Naive thymus-derived CD8-positive, alpha-beta T cell (primary cell): ENCODE measurements around the gene RWDD2A. TPM values are rescaled to one million over a fixed set of nuclear protein-coding genes. Genes with fewer than 3 reads are reported as not detected.

Source experiments
- ATAC-seq, 2 donors: fragments of 150-1000 bp; cut with Tn5 transposase in 1 of 2; sonication (Bioruptor Pico), chemical (Tn5 transposase) in 1 of 2; 1 replicate in 1 of 2; 2 replicates in 1 of 2; pipeline ENCODE4 v1.10.0; 2021; ENCODE audit warnings: mild to moderate bottlenecking in 2 of 2, moderate library complexity in 2 of 2
- POLR2A ChIA-PET: fragments of 350-600 bp; sonication (Branson Sonifier 250); formaldehyde crosslinking; loops from one replicate; lab custom pipeline; 2021; ENCODE audit warnings: antibody characterized with exemption; lab: Charles Lee
- DNase-seq, 10 donors: peaks; one replicate each; pipeline versions ENCODE4 v3.0.0 to v3.0.0-alpha.2; 2020 to 2022
- H3K27ac Mint-ChIP-seq, 10 donors: one replicate each; pipeline ENCODE4 v1.8.0; 2020 to 2022; ENCODE audit warnings: mild to moderate bottlenecking in 10 of 10, mixed read lengths in 10 of 10, moderate library complexity in 4 of 10, inconsistent platforms in 1 of 10
- H3K27me3 Mint-ChIP-seq, 5 donors: one replicate each; pipeline ENCODE4 v1.8.0; 2021 to 2022; ENCODE audit warnings: mixed read lengths in 5 of 5
- H3K36me3 Mint-ChIP-seq, 3 donors: one replicate each; pipeline ENCODE4 v1.8.0; 2020 to 2022; ENCODE audit warnings: mixed read lengths in 3 of 3, mild to moderate bottlenecking in 2 of 3, inconsistent platforms in 1 of 3
- H3K4me1 Mint-ChIP-seq, 4 donors: one replicate each; pipeline ENCODE4 v1.8.0; 2021 to 2022; ENCODE audit warnings: mixed read lengths in 4 of 4
- H3K4me3 Mint-ChIP-seq, 10 donors: one replicate each; pipeline ENCODE4 v1.8.0; 2020 to 2022; ENCODE audit warnings: mild to moderate bottlenecking in 10 of 10, mixed read lengths in 10 of 10, moderate library complexity in 6 of 10, inconsistent platforms in 1 of 10
- H3K9me3 Mint-ChIP-seq, 9 donors: one replicate each; pipeline ENCODE4 v1.8.0; 2020 to 2022; ENCODE audit warnings: mixed read lengths in 9 of 9, mild to moderate bottlenecking in 3 of 9, inconsistent platforms in 1 of 9, moderate library complexity in 1 of 9
- polyA plus RNA-seq, 3 donors: library from polyadenylated mRNA; unstranded; fragments of 300-500 nt; fragmentation: Illumina TruSeq; gene quantifications; one replicate each; pipeline ENCODE4 v1.2.3, GENCODE V29; 2021
- total RNA-seq, 8 experiments: library from RNA in 2 of 8; stranded (reverse) in 2 of 8; gene quantifications; one replicate each; pipeline ENCODE4 v1.2.3 and lab custom pipeline; 2021 to 2026

RWDD2A gene
- total and polyA plus RNA-seq, 5 experiments from 2014 or later: 2.0 to 6.1 (median 3.5) TPM

GRCh38 chr6:83202031-83202430 lies 8.9 kb downstream of the RWDD2A start:
- Mint-ChIP-seq H3K36me3 (peaks cover 0 to 4% (median 0%) of the 10 kb centered on the region in 3 donors), H3K27me3 (peaks cover 2 to 11% (median 6%) of the 10 kb centered on the region in 5 donors), H3K4me1 (no peaks in the 10 kb centered on the region), H3K9me3 (no peaks in the 10 kb centered on the region), H3K27ac (no peak overlapping the region), H3K4me3 (no peak overlapping the region)
- DNase-seq (no peak), ATAC-seq (no peak)
- POLR2A ChIA-PET: no interaction called here

- DNase-seq: peak; percentile 12 to 76 (median 46)
- ATAC-seq: peak; percentile 96 to 100
- Mint-ChIP-seq H3K36me3 (no peaks in the 10 kb centered on the region), H3K4me3 (no peak overlapping the region), H3K9me3 (no peaks in the 10 kb centered on the region), H3K4me1 (no peaks in the 10 kb centered on the region), H3K27me3 (peaks cover 5 to 14% (median 7%) of the 10 kb centered on the region in 5 donors), H3K27ac (no peak overlapping the region)
- POLR2A ChIA-PET: interaction anchor here (1.0 to 1.3 kb wide), 2 partner anchors 148 to 150 kb away, joined by 4 to 7 read pairs; partner anchors contain the start of genes DOP1A and UBE3D
These were observed 22.2 kb downstream of the RWDD2A start for GRCh38 chr6:83215131-83216047.

- no peak overlapping the region for H3K27ac Mint-ChIP-seq
- H3K27me3 Mint-ChIP-seq: peaks cover 0 to 11% (median 8%) of the 10 kb centered on the region in 5 donors
- POLR2A ChIA-PET: no interaction called here
- no peak for DNase-seq
- H3K4me1 Mint-ChIP-seq: no peaks in the 10 kb centered on the region
- H3K36me3 Mint-ChIP-seq: no peaks in the 10 kb centered on the region
- no peak overlapping the region for H3K4me3 Mint-ChIP-seq
- no peak for ATAC-seq
- no peaks in the 10 kb centered on the region for H3K9me3 Mint-ChIP-seq
These were observed 23.6 kb downstream of the RWDD2A start for GRCh38 chr6:83216806-83217205.

GRCh38 chr6:83218646-83219045 lies 25.5 kb downstream of the RWDD2A start:
- Mint-ChIP-seq H3K27ac (no peak overlapping the region), H3K36me3 (no peaks in the 10 kb centered on the region), H3K4me3 (no peak overlapping the region), H3K4me1 (no peaks in the 10 kb centered on the region), H3K27me3 (peaks cover 0 to 5% (median 0%) of the 10 kb centered on the region in 5 donors), H3K9me3 (no peaks in the 10 kb centered on the region)
- ATAC-seq: no peak
- POLR2A ChIA-PET: no interaction called here
- no peak for DNase-seq

GRCh38 chr6:83220121-83220520 lies 27.0 kb downstream of the RWDD2A start:
- POLR2A ChIA-PET: no interaction called here
- Mint-ChIP-seq H3K27me3 (peaks cover 0 to 5% (median 0%) of the 10 kb centered on the region in 5 donors), H3K9me3 (no peaks in the 10 kb centered on the region), H3K27ac (no peak overlapping the region), H3K36me3 (no peaks in the 10 kb centered on the region), H3K4me3 (no peak overlapping the region), H3K4me1 (no peaks in the 10 kb centered on the region)
- no peak for DNase-seq
- ATAC-seq: no peak

GRCh38 chr6:83221276-83221675 lies 28.1 kb downstream of the RWDD2A start:
- H3K36me3 Mint-ChIP-seq: no peaks in the 10 kb centered on the region
- no peaks in the 10 kb centered on the region for H3K4me1 Mint-ChIP-seq
- no peak overlapping the region for H3K27ac Mint-ChIP-seq
- no peak for DNase-seq
- H3K4me3 Mint-ChIP-seq: no peak overlapping the region
- peaks cover 0 to 5% (median 0%) of the 10 kb centered on the region in 5 donors for H3K27me3 Mint-ChIP-seq
- no peak for ATAC-seq
- POLR2A ChIA-PET: no interaction called here
- no peaks in the 10 kb centered on the region for H3K9me3 Mint-ChIP-seq

- Mint-ChIP-seq H3K27ac (no peak overlapping the region), H3K4me1 (no peaks in the 10 kb centered on the region), H3K4me3 (no peak overlapping the region), H3K36me3 (no peaks in the 10 kb centered on the region), H3K27me3 (peaks cover 0 to 5% (median 0%) of the 10 kb centered on the region in 5 donors), H3K9me3 (no peaks in the 10 kb centered on the region)
- POLR2A ChIA-PET: no interaction called here
- DNase-seq: peak in 3 of 10 donors; percentile 18 to 30 (median 20)
- ATAC-seq: no peak
These were observed 28.8 kb downstream of the RWDD2A start for GRCh38 chr6:83221889-83222479.

- ATAC-seq (no peak), DNase-seq (no peak)
- peaks cover 0 to 7% (median 1%) of the 10 kb centered on the region in 5 donors for H3K27me3 Mint-ChIP-seq
- no peaks in the 10 kb centered on the region for H3K36me3 Mint-ChIP-seq
- POLR2A ChIA-PET: no interaction called here
- H3K4me3 Mint-ChIP-seq: no peak overlapping the region
- H3K4me1 Mint-ChIP-seq: no peaks in the 10 kb centered on the region
- no peaks in the 10 kb centered on the region for H3K9me3 Mint-ChIP-seq
- H3K27ac Mint-ChIP-seq: no peak overlapping the region
These were observed 33.4 kb downstream of the RWDD2A start for GRCh38 chr6:83226517-83226916.

GRCh38 chr6:83231146-83231545 lies 38.0 kb downstream of the RWDD2A start:
- no peak for ATAC-seq
- Mint-ChIP-seq H3K9me3 (no peaks in the 10 kb centered on the region), H3K27me3 (peaks cover 7 to 18% (median 11%) of the 10 kb centered on the region in 5 donors), H3K36me3 (no peaks in the 10 kb centered on the region), H3K4me1 (no peaks in the 10 kb centered on the region), H3K27ac (no peak overlapping the region), H3K4me3 (no peak overlapping the region)
- no peak for DNase-seq
- POLR2A ChIA-PET: no interaction called here

GRCh38 chr6:83247471-83247870 lies 54.3 kb downstream of the RWDD2A start:
- no peaks in the 10 kb centered on the region for H3K9me3 Mint-ChIP-seq
- H3K4me3 Mint-ChIP-seq: no peak overlapping the region
- ATAC-seq (no peak), DNase-seq (no peak)
- no peaks in the 10 kb centered on the region for H3K4me1 Mint-ChIP-seq
- no peaks in the 10 kb centered on the region for H3K36me3 Mint-ChIP-seq
- H3K27me3 Mint-ChIP-seq: peaks cover 11 to 30% (median 17%) of the 10 kb centered on the region in 5 donors
- H3K27ac Mint-ChIP-seq: no peak overlapping the region
- POLR2A ChIA-PET: no interaction called here

Other genes starting within 250 kb of the RWDD2A start
- 10 to 100 TPM in 1 of 2 experiments, 1 to 10 TPM in 1; 8.1 to 16.5 TPM for gene UBE3D, start 127.5 kb upstream of the RWDD2A start, total RNA-seq
- gene UBE3D, start 127.5 kb upstream of the RWDD2A start, polyA plus RNA-seq: 10 to 100 TPM in 1 of 3 donors, 1 to 10 TPM in 2; 3.8 to 10.3 (median 7.4) TPM
- 10 to 100 TPM; 33.6 to 33.8 TPM for gene DOP1A, start 125.7 kb upstream of the RWDD2A start, total RNA-seq
- gene DOP1A, start 125.7 kb upstream of the RWDD2A start, polyA plus RNA-seq: 1 to 10 TPM; 2.2 to 4.4 (median 2.9) TPM
- 10 to 100 TPM; 30.7 to 31.7 TPM for gene PGM3, start 92 bp upstream of the RWDD2A start, total RNA-seq
- gene PGM3, start 92 bp upstream of the RWDD2A start, polyA plus RNA-seq: 1 to 10 TPM; 5.4 to 8.4 (median 6.7) TPM
- under 1 TPM in 1 of 2 experiments, not detected in 1; 0.11 TPM for gene ME1, start 237.7 kb downstream of the RWDD2A start, total RNA-seq
- not detected for gene ME1, start 237.7 kb downstream of the RWDD2A start, polyA plus RNA-seq